ENCODE results near the gene NR3C2.

The NR3C2 gene

DNA sequence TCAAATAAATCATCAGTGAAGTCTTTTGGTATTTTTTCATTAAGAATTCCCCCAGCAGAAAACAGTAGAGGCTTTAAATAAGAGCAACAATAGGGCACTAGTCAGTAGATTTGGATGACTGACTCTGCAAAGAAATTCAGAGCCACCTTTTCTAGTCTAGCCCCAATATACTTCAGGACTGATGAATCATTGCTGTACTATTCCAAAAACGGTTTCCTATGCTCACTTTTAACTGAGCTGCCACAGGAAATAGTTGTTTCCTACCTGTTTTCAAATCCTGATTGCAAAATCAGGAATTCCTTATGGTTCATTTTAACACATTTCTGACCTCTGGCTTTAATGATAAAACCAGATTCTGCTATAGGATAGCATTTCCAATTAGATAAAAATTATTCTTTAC lies 171.6 kb downstream of the NR3C2 start:
- DNase-seq (ENCODE audit: low spot score) = no peak
- TF ChIP-seq, protein P1, sequence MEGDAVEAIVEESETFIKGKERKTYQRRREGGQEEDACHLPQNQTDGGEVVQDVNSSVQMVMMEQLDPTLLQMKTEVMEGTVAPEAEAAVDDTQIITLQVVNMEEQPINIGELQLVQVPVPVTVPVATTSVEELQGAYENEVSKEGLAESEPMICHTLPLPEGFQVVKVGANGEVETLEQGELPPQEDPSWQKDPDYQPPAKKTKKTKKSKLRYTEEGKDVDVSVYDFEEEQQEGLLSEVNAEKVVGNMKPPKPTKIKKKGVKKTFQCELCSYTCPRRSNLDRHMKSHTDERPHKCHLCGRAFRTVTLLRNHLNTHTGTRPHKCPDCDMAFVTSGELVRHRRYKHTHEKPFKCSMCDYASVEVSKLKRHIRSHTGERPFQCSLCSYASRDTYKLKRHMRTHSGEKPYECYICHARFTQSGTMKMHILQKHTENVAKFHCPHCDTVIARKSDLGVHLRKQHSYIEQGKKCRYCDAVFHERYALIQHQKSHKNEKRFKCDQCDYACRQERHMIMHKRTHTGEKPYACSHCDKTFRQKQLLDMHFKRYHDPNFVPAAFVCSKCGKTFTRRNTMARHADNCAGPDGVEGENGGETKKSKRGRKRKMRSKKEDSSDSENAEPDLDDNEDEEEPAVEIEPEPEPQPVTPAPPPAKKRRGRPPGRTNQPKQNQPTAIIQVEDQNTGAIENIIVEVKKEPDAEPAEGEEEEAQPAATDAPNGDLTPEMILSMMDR (IDR thresholded peaks at IDR 0.05; ENCODE audit: extremely low read depth, missing control alignments) = no peak

DNA sequence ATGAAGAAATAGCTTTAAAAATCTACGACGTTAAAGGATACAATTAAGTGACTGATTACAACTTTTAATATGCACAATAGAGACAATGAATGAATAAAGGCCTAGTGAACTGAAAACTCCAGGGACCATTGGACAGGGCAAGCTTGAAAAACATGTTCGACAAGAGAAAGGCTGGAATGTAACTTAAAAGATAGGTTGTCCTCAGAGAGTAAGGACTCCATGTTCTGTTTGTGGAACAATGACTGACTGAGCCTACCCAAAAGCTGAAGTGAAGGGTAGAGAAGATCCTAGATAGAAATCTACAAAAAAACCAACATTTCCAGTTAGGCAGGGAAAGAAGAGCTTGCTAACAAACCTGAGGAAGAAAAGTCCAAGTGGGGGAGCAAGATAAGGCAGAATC lies 173.4 kb downstream of the NR3C2 start:
- TF ChIP-seq, protein P1 (IDR thresholded peaks at IDR 0.05; ENCODE audit: extremely low read depth, missing control alignments) = no peak
- DNase-seq (ENCODE audit: low spot score) = no peak

DNA sequence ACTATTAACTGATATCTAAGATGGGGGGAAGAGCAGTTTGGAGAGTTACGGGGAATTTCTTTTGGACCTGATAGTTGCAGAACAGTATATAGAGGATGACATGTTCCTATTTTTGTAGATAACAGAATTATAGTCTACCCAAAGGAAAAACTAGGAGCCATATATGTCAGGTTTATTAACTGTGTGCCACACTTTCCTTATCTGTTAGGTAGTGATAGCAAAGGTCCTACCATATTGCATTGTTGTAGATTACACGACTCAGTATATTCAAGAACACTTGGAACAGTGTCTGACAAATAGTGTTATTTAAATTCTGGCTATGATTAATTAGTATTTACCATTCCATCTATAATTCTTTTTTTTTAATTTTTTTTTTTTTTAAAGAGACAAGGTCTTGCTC lies 175.3 kb downstream of the NR3C2 start:
- TF ChIP-seq, protein P1 (IDR thresholded peaks at IDR 0.05; ENCODE audit: extremely low read depth, missing control alignments) = no peak
- DNase-seq (ENCODE audit: low spot score) = no peak

DNA sequence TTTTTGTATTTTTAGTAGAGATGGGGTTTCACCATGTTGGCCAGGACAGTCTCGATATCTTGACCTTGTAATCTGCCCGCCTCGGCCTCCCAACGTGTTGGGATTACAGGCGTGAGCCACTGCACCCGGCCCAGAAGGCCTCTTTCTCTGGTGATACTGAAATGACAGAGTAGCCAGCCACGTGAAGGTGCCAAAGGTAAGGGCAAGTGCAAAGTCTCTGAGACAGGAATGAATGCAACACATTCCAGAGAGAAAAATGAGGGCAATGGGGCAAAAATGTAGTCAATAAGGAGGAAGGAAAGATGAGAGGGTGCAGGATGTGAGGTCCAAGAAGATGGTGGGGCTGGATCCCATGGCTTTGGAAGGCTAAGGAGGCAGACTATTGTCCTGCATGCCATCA lies 176.0 kb downstream of the NR3C2 start:
- DNase-seq (ENCODE audit: low spot score) = no peak
- TF ChIP-seq, protein P1 (IDR thresholded peaks at IDR 0.05; ENCODE audit: extremely low read depth, missing control alignments) = no peak

DNA sequence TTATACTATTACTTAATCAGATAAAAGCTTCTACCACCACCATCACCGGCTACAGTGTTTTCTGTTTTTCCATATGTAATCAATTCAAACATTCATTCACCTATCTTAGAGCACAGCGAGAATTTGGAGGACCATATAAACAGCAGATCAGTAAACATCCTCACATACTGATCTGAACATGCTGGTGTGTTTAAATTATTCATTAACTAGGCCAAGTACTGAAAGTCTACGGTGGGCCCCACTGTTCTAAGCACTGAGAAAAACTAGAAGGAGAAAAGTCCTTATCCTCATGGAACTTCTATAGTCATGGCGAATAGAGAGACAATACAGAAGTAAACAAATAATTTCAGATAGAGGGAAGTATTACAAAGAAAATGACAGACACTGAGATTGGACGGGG lies 176.6 kb downstream of the NR3C2 start:
- TF ChIP-seq, protein P1 (IDR thresholded peaks at IDR 0.05; ENCODE audit: extremely low read depth, missing control alignments) = no peak
- DNase-seq (ENCODE audit: low spot score) = no peak

DNA sequence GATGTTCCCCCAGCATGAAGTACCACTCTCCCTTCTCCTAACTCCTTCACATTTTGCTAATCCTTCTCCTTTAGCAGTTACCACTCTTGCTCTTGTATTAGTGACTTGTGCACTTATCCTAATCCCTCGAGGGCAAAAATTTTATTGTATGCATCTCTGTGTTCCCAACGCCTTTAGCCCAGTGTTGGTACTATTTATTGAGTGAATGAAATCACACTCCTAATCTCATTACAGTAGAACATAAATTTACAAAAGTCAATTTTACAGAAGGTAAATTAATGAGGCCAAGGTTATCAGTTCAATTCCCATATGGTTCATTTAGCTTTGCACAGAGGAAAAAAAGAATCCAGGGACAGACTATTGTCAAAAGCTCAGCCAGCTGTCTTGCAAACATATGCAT lies 178.4 kb downstream of the NR3C2 start:
- no peak for DNase-seq (ENCODE audit: low spot score)
- TF ChIP-seq, protein P1 (IDR thresholded peaks at IDR 0.05; ENCODE audit: extremely low read depth, missing control alignments) = no peak

DNA sequence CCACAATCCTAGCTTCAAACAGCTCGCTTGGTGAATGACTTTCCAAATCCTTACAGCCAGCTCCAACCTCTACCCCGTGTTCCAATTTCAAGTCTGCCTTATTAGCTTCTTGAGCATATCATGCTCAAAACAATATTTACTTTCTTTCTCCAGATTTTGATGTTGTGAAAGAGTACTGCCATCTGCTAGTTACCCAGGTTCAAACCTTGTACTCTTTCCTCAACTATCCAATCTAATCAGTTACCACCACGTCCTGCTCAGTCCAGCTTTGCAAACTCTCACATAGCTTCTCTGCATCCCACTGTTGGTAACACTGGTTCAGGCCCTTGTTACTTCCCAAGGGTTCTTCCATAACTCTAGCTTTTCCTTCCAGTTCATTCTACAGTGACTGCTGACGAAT lies 179.1 kb downstream of the NR3C2 start:
- TF ChIP-seq, protein P1 (IDR thresholded peaks at IDR 0.05; ENCODE audit: extremely low read depth, missing control alignments) = no peak
- no peak for DNase-seq (ENCODE audit: low spot score)
